Neural progenitor cell (in vitro differentiated cells): ENCODE data around the gene TGFBR2. TPM values are rescaled to one million over a fixed set of nuclear protein-coding genes. Genes with fewer than 3 reads are reported as not detected.

ENCODE experiments used
- DNase-seq: peaks from one replicate; pipeline ENCODE4 v3.0.0-alpha.2; 2016; ENCODE audit warnings: low spot score
- H2AFZ ChIP-seq: fragments of 200-600 bp; sonication (generic); replicated peaks from 2 replicates; pipeline ENCODE4 v1.6.1; 2016; ENCODE audit warnings: antibody characterized with exemption
- H3F3A ChIP-seq: fragments of 200-600 bp; sonication (generic); 2 replicates; pipeline ENCODE4 v1.6.1; 2016; ENCODE audit warnings: antibody characterized with exemption, low read depth
- H3K27ac ChIP-seq: fragments of 200-600 bp; sonication (generic); 2 replicates; pipeline ENCODE4 v1.5.1; 2016; ENCODE audit warnings: mild to moderate bottlenecking
- H3K27me3 ChIP-seq: fragments of 200-600 bp; sonication (generic); 2 replicates; pipeline ENCODE4 v1.6.1; 2016; ENCODE audit warnings: mild to moderate bottlenecking, moderate library complexity
- H3K36me3 ChIP-seq: fragments of 200-600 bp; sonication (generic); 2 replicates; pipeline ENCODE4 v1.5.1; 2016
- H3K4me1 ChIP-seq: fragments of 200-600 bp; sonication (generic); 2 replicates; pipeline ENCODE4 v1.6.1; 2016; ENCODE audit warnings: mixed run types
- H3K4me2 ChIP-seq: fragments of 200-600 bp; sonication (generic); 2 replicates; pipeline ENCODE4 v1.6.1; 2016
- H3K4me3 ChIP-seq: fragments of 200-600 bp; sonication (generic); 2 replicates; pipeline ENCODE4 v1.5.1; 2016
- H3K79me2 ChIP-seq: fragments of 200-600 bp; sonication (generic); 2 replicates; pipeline ENCODE4 v1.6.1; 2016; ENCODE audit warnings: low read depth
- H3K9ac ChIP-seq: fragments of 200-600 bp; sonication (generic); 2 replicates; pipeline ENCODE4 v1.6.1; 2016
- H3K9me3 ChIP-seq: fragments of 200-600 bp; sonication (generic); 2 replicates; pipeline ENCODE4 v1.5.1; 2016; ENCODE audit warnings: low read depth
- H4K20me1 ChIP-seq: fragments of 200-600 bp; sonication (generic); 2 replicates; pipeline ENCODE4 v1.6.1; 2016; ENCODE audit warnings: low read depth
- H3K27ac Mint-ChIP-seq: 3 replicates; pipeline ENCODE4 v1.8.0; 2021; ENCODE audit warnings: mixed read lengths
- H3K27me3 Mint-ChIP-seq: 2 replicates; pipeline ENCODE4 v1.8.0; 2022; ENCODE audit warnings: low read depth, mild to moderate bottlenecking, inconsistent platforms, moderate library complexity, mixed read lengths; ENCODE audit not compliant: insufficient read depth
- H3K36me3 Mint-ChIP-seq: 3 replicates; pipeline ENCODE4 v1.8.0; 2021; ENCODE audit warnings: mixed read lengths
- H3K4me1 Mint-ChIP-seq: 3 replicates; pipeline ENCODE4 v1.8.0; 2021; ENCODE audit warnings: mixed read lengths
- H3K4me3 Mint-ChIP-seq: 3 replicates; pipeline ENCODE4 v1.8.0; 2021; ENCODE audit warnings: mild to moderate bottlenecking, moderate library complexity, mixed read lengths
- H3K9me3 Mint-ChIP-seq: 3 replicates; pipeline ENCODE4 v1.8.0; 2020; ENCODE audit warnings: mixed read lengths
- EZH2 ChIP-seq: fragments of 200-600 bp; sonication (generic); IDR thresholded peaks from 2 replicates; pipeline ENCODE4 v1.6.1; 2017; ENCODE audit warnings: antibody characterized with exemption, mild to moderate bottlenecking, moderate library complexity
- EZH2phosphoT487 ChIP-seq: fragments of 200-600 bp; sonication (generic); IDR thresholded peaks from 2 replicates; pipeline ENCODE4 v1.6.1; 2017; ENCODE audit warnings: antibody characterized with exemption
- total RNA-seq: library from RNA; depleted of rRNA; stranded (reverse); fragments of >200 nt; gene quantifications from 2 replicates; pipeline ENCODE4 v1.2.3, GENCODE V29; 2015; ENCODE audit warnings: low replicate concordance
- TF ChIP-seq, protein P1 (sequence below): fragments of 200-600 bp; sonication (generic); IDR thresholded peaks from 2 replicates; pipeline ENCODE4 v1.5.1; 2017; ENCODE audit warnings: antibody characterized with exemption, mild to moderate bottlenecking

Gene TGFBR2
- total RNA-seq, 1 donor from 2014 or later, result 7.3 TPM

DNA sequence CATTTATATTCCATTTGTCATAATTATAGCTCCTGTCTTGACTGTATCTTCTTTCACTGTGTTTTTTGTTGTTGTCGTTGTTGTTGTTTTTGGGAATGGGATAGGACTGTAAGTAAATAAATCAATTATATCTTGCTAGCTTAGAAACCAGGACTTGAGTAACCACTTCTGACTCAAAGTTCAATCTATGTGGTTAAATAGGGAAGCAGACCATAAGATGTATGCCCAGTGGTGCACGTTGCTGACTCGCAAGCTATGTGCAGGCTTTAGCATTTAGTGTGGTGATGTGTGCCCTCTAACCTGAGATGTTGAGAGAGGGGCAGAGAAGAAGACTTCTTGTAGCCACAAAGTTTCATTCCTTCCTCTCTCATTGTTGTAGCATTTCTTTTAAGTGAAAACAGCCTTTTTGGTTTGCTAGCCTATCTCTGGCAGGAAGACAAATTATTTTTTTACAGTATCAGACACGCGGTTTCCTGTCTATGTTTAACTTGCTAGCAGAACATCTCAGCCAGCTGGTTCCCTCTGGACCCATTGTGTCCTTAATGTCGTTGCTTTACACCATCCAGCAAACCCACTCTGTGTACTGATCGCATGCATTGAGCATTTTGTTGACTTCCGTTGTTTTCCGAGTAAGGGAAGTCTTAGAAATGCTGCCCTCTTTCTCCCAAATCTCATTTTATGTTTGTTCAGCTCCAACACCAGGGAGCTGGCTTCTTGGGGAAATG, 52.1 kb downstream of the TGFBR2 start:
- TF ChIP-seq, protein P1, sequence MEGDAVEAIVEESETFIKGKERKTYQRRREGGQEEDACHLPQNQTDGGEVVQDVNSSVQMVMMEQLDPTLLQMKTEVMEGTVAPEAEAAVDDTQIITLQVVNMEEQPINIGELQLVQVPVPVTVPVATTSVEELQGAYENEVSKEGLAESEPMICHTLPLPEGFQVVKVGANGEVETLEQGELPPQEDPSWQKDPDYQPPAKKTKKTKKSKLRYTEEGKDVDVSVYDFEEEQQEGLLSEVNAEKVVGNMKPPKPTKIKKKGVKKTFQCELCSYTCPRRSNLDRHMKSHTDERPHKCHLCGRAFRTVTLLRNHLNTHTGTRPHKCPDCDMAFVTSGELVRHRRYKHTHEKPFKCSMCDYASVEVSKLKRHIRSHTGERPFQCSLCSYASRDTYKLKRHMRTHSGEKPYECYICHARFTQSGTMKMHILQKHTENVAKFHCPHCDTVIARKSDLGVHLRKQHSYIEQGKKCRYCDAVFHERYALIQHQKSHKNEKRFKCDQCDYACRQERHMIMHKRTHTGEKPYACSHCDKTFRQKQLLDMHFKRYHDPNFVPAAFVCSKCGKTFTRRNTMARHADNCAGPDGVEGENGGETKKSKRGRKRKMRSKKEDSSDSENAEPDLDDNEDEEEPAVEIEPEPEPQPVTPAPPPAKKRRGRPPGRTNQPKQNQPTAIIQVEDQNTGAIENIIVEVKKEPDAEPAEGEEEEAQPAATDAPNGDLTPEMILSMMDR, result no peak
- no peak for TF ChIP-seq EZH2phosphoT487
- no peak for TF ChIP-seq EZH2
- peaks cover 26% of the 10 kb centered on the region for H3K36me3 Mint-ChIP-seq
- Histone ChIP-seq H3K27me3 (no peaks in the 10 kb centered on the region), H3F3A (no peaks in the 10 kb centered on the region), H2AFZ (no peak overlapping the region), H3K79me2 (no peaks in the 10 kb centered on the region), H3K9me3 (no peaks in the 10 kb centered on the region), H3K9ac (no peak overlapping the region), H3K36me3 (no peaks in the 10 kb centered on the region), H3K4me3 (no peak overlapping the region), H3K4me1 (peaks cover 29% of the 10 kb centered on the region), H3K4me2 (no peak overlapping the region), H4K20me1 (no peaks in the 10 kb centered on the region), H3K27ac (peak overlapping the region; percentile 15)
- H3K27ac Mint-ChIP-seq, result peak overlapping the region; percentile 92
- H3K4me3 Mint-ChIP-seq, result no peak overlapping the region
- peaks cover 5% of the 10 kb centered on the region for H3K27me3 Mint-ChIP-seq
- DNase-seq, result no peak
- H3K9me3 Mint-ChIP-seq, result no peaks in the 10 kb centered on the region
- peaks cover 57% of the 10 kb centered on the region for H3K4me1 Mint-ChIP-seq

DNA sequence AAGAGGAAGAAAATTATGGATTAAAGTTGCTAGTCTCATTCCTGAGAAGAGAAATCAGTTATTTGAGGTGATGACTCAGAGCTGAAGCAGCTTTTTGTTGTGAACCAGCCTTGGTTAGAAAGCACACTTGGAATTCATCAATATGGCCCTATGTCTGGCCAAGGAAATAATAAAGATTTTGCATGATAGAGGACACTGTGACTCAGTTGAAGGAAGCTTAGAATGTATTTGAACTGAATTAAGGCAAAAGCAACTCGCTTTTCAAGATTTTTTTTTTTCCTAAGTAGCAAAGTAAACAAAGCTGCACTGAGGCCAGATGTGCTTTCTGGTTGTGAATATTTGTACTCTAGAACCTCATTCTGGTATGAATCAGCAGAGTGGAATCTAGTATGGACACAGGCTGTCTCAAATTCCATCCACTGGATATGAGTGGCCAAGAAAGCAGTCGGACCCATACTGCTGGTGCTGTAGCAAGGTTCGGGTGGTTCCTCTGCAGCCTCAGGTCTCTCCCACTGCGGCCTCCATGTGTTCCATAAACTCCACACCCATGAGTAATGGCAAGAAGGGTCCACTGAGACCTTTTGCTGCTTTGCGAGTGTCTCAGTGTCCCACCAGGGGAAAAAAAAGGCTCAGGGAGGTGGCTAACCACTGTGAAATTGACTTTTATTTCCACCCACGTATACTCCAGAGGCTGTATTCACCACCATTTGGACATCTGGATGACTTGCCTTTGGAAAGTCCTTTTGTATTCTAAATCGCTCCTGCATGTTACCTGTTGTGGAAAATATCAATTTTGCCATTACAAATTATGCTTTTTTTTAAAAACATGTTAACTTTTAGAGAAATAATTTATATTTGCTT, 53.1 kb downstream of the TGFBR2 start:
- H4K20me1 ChIP-seq, result no peaks in the 10 kb centered on the region
- no peak overlapping the region for H3K9ac ChIP-seq
- no peaks in the 10 kb centered on the region for H3F3A ChIP-seq
- H3K27me3 ChIP-seq, result no peaks in the 10 kb centered on the region
- Mint-ChIP-seq H3K4me3 (no peak overlapping the region), H3K27me3 (peaks cover 4% of the 10 kb centered on the region), H3K4me1 (peaks cover 51% of the 10 kb centered on the region), H3K9me3 (no peaks in the 10 kb centered on the region), H3K36me3 (peaks cover 27% of the 10 kb centered on the region), H3K27ac (peak overlapping the region; percentile 92)
- H3K36me3 ChIP-seq, result no peaks in the 10 kb centered on the region
- H3K27ac ChIP-seq, result no peak overlapping the region
- peaks cover 29% of the 10 kb centered on the region for H3K4me1 ChIP-seq
- H3K9me3 ChIP-seq, result no peaks in the 10 kb centered on the region
- DNase-seq, result no peak
- no peaks in the 10 kb centered on the region for H3K79me2 ChIP-seq
- H3K4me3 ChIP-seq, result no peak overlapping the region
- H3K4me2 ChIP-seq, result no peak overlapping the region
- no peak overlapping the region for H2AFZ ChIP-seq
- no peak for TF ChIP-seq EZH2phosphoT487
- TF ChIP-seq, protein P1, result no peak
- no peak for TF ChIP-seq EZH2

DNA sequence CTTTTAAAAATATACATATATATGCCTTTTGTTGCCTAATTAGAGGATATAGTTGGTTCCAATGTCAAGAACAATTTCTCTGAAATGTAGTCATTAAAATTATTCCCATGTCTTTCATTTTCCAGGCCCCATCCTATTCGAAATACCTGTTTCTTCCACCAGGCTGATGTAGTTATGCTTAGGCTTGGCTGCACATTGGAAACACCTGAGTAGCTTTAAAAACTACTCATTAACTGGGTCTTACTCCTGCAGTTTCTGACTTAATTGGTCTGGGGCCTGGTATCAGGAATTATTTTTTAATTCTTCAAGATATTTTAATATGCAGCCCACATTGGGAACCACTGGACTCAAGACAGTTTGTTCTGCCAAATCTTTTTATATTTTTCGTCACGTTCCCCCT, 53.7 kb downstream of the TGFBR2 start:
- Histone ChIP-seq H2AFZ (no peak overlapping the region), H3K79me2 (no peaks in the 10 kb centered on the region), H3K36me3 (no peaks in the 10 kb centered on the region), H3K4me2 (no peak overlapping the region), H3K9ac (no peak overlapping the region), H3K27ac (no peak overlapping the region), H3K9me3 (no peaks in the 10 kb centered on the region), H3F3A (no peaks in the 10 kb centered on the region), H3K27me3 (no peaks in the 10 kb centered on the region), H3K4me3 (no peak overlapping the region), H4K20me1 (no peaks in the 10 kb centered on the region), H3K4me1 (peaks cover 29% of the 10 kb centered on the region)
- H3K27me3 Mint-ChIP-seq, result peaks cover 2% of the 10 kb centered on the region
- H3K27ac Mint-ChIP-seq, result no peak overlapping the region
- peaks cover 50% of the 10 kb centered on the region for H3K4me1 Mint-ChIP-seq
- TF ChIP-seq, protein P1, result no peak
- no peak for TF ChIP-seq EZH2
- TF ChIP-seq EZH2phosphoT487, result no peak
- no peak overlapping the region for H3K4me3 Mint-ChIP-seq
- H3K9me3 Mint-ChIP-seq, result no peaks in the 10 kb centered on the region
- no peak for DNase-seq
- H3K36me3 Mint-ChIP-seq, result peaks cover 27% of the 10 kb centered on the region
